PC-9 (cell line): ENCODE measurements around the gene VPS13D.

Source experiments
- CTCF ChIP-seq: fragments of 200-600 bp; sonication (generic); conservative IDR thresholded peaks from 2 replicates; pipeline ENCODE4 v1.6.1; 2017; ENCODE audit warnings: mixed run types, antibody characterized with exemption, mild to moderate bottlenecking, moderate library complexity
- EZH2 ChIP-seq: fragments of 200-600 bp; sonication (generic); IDR thresholded peaks from 2 replicates; pipeline ENCODE4 v1.8.0; 2017; ENCODE audit warnings: antibody characterized with exemption, low read depth

GRCh38 chr1:12296016-12296415, 66.2 kb downstream of the VPS13D start:
- no peak for TF ChIP-seq EZH2
- TF ChIP-seq CTCF: no peak
